GM18505 (cell line): ENCODE results near the gene TSHZ2.
"Not testable (repeated sequence)": the region's sequence is repeated elsewhere in the genome, so short reads cannot be mapped to it uniquely, and the experiment has no call there.

Experiments
- ATAC-seq: cut with Tn5 transposase; IDR thresholded peaks from one replicate; pipeline ENCODE4 v1.9.1; 2021; ENCODE audit not compliant: unreplicated experiment
- POLR2A ChIP-seq: IDR thresholded peaks from 4 replicates; pipeline ENCODE4 v1.6.1; 2011; ENCODE audit warnings: borderline replicate concordance; ENCODE audit not compliant: insufficient read depth, insufficient read length; ENCODE audit errors: extremely low read depth

The TSHZ2 gene

GRCh38 chr20:53487461-53488200, 515.5 kb downstream of the TSHZ2 start:
- no peak for ATAC-seq
- no peak for TF ChIP-seq POLR2A

GRCh38 chr20:53488775-53489272, 516.7 kb downstream of the TSHZ2 start:
- ATAC-seq = no peak
- TF ChIP-seq POLR2A = no peak

- ATAC-seq = no peak
- TF ChIP-seq POLR2A = no peak
These were observed 517.4 kb downstream of the TSHZ2 start for GRCh38 chr20:53489528-53489927.

- no peak for ATAC-seq
- TF ChIP-seq POLR2A = no peak
These were observed 518.5 kb downstream of the TSHZ2 start for GRCh38 chr20:53490620-53491019.

- no peak for ATAC-seq
- no peak for TF ChIP-seq POLR2A
These were observed 519.3 kb downstream of the TSHZ2 start for GRCh38 chr20:53491462-53491861.

GRCh38 chr20:53492212-53492611, 520.1 kb downstream of the TSHZ2 start:
- no peak for ATAC-seq
- TF ChIP-seq POLR2A = no peak

- ATAC-seq = no peak
- TF ChIP-seq POLR2A = no peak
These were observed 521.2 kb downstream of the TSHZ2 start for GRCh38 chr20:53493311-53493857.

- no peak for ATAC-seq
- TF ChIP-seq POLR2A = no peak
These were observed 522.6 kb downstream of the TSHZ2 start for GRCh38 chr20:53494753-53495152.

GRCh38 chr20:53495398-53496092, 523.4 kb downstream of the TSHZ2 start:
- no peak for TF ChIP-seq POLR2A
- no peak for ATAC-seq

- no peak for TF ChIP-seq POLR2A
- no peak for ATAC-seq
These were observed 525.1 kb downstream of the TSHZ2 start for GRCh38 chr20:53497246-53497645.

GRCh38 chr20:53498341-53498740, 526.2 kb downstream of the TSHZ2 start:
- ATAC-seq = no peak
- no peak for TF ChIP-seq POLR2A

GRCh38 chr20:53500651-53501050, 528.5 kb downstream of the TSHZ2 start:
- no peak for ATAC-seq
- no peak for TF ChIP-seq POLR2A

GRCh38 chr20:53502820-53503219, 530.7 kb downstream of the TSHZ2 start:
- no peak for TF ChIP-seq POLR2A
- no peak for ATAC-seq

- no peak for ATAC-seq
These were observed 531.4 kb downstream of the TSHZ2 start for GRCh38 chr20:53503517-53503919.

GRCh38 chr20:53504106-53504505, 531.9 kb downstream of the TSHZ2 start:
- ATAC-seq = not testable (repeated sequence)

More at GRCh38 chr20:53503517-53503919, 531.4 kb downstream of the TSHZ2 start:
- no peak for TF ChIP-seq POLR2A
